GM12891 (cell line): ENCODE measurements around the gene YPEL2.
"Not testable (repeated sequence)": the region's sequence is repeated elsewhere in the genome, so short reads cannot be mapped to it uniquely, and the experiment has no call there.

Experiments used
- DNase-seq: peaks from one replicate; pipeline ENCODE4 v3.0.0; 2011; ENCODE audit warnings: low spot score; ENCODE audit not compliant: insufficient read length
- FAIRE-seq: peaks from 2 replicates; lab custom pipeline; 2011; peaks lifted over from hg19 to GRCh38; lab: Jason Lieb, UNC
- PAX5 ChIP-seq: IDR thresholded peaks from 2 replicates; pipeline ENCODE4 v1.6.1; 2011; ENCODE audit warnings: low read length, moderate library complexity, mild to moderate bottlenecking; ENCODE audit not compliant: insufficient read depth, severe bottlenecking
- POLR2A ChIP-seq: IDR thresholded peaks from 2 replicates; pipeline ENCODE4 v1.6.1; 2011; ENCODE audit warnings: low read depth, low read length, control low read depth
- POLR2AphosphoS5 ChIP-seq: IDR thresholded peaks from 2 replicates; pipeline ENCODE4 v1.6.1; 2011; ENCODE audit warnings: low read depth, low read length, control low read depth
- POU2F2 ChIP-seq: IDR thresholded peaks from 2 replicates; pipeline ENCODE4 v1.6.1; 2011; ENCODE audit warnings: low read depth, mild to moderate bottlenecking, control low read depth, low read length, moderate library complexity
- SPI1 ChIP-seq: IDR thresholded peaks from 2 replicates; pipeline ENCODE4 v1.6.1; 2011; ENCODE audit warnings: low read depth, low read length, control low read depth
- TAF1 ChIP-seq: IDR thresholded peaks from 2 replicates; pipeline ENCODE4 v1.6.1; 2011; ENCODE audit warnings: low read depth, low read length, control low read depth

YPEL2 gene

GRCh38 chr17:59383893-59384292 is 52.4 kb downstream of the YPEL2 start:
- FAIRE-seq = no peak
- DNase-seq = no peak
- TF ChIP-seq POU2F2 (no peak), POLR2AphosphoS5 (no peak), TAF1 (no peak), SPI1 (no peak), PAX5 (no peak), POLR2A (no peak)

DNA sequence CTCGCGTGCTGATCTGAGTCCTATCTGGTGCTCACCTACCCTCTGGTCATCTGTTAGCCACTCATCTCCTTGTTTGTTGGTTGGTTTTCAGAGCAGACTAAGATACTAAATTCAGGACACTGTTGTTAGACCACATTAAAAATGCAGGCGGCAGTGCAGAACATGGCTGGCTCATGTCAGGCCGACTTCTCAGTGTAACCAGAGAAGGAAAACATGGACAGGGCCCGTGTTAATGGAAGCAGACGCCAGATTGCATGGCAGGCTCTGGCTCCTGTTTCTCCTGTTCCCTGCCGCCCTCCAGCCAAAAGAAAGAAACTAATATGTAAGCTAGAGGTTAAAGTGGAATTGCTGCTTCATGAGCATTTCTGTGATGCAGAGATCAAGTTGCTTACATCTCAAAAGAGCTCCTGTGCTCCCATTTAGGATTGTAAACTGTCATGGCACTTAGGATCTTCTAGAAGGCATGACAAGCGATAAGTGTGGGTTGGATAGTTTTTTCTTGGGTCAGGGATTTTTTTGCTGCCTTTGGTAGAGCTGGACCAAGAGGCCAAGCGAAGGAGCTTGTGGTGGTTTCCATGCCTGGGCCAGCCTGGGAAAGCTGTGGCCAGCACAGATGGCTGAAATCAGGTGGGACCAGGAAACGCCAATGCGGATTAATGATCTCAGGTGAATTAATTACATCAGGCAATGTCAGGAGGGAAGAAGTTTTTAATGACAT is 56.1 kb downstream of the YPEL2 start:
- FAIRE-seq (no peak), DNase-seq (no peak)
- TF ChIP-seq POLR2A (no peak), PAX5 (no peak), POU2F2 (no peak), SPI1 (no peak), POLR2AphosphoS5 (no peak), TAF1 (no peak)

DNA sequence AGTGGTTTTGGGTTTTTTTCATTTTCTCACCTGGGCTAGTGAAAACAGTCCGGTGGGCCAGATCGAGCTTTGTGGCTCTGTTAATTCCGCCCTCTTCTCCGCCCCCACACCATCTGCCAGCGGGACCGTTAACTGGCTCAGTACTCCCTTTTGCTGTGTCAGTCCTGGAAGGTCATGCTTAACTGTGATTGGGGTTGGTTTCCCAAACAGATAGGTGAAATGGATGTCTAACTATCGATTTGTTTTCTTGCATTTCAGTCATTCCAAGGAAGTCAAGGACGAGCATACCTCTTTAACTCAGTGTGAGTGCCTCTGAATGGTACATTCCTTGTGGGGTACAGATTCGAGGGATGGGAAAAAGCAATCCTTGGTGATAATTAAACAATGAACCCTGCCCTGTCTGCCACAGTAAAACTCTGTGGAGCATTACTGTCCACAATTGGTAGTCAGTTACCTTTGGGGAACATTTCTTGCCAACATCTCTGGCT is 56.7 kb downstream of the YPEL2 start:
- FAIRE-seq (no peak), DNase-seq (no peak)
- TF ChIP-seq SPI1 (no peak), PAX5 (no peak), TAF1 (no peak), POU2F2 (no peak), POLR2A (no peak), POLR2AphosphoS5 (no peak)

DNA sequence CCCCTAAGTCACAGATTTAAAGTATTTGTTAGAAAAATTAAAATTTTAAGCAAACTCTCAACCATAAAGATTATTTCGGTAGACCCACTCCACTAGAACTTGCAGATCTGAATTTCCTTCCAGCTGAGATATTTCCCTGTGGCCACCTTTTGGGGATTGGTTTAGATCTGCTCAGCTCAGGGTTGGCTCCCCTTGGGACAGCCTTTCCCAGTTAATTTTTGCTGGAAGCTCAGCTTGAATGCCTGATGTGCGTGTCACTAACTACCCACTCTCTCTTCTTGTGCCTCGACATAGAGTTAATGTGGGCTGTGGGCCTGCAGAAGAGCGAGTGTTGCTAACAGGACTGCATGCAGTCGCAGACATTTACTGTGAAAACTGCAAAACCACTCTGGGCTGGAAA is 57.6 kb downstream of the YPEL2 start:
- TF ChIP-seq TAF1 (no peak), POU2F2 (no peak), SPI1 (no peak)
- no peak for FAIRE-seq
- DNase-seq = no peak

GRCh38 chr17:59391021-59391420 is 59.6 kb downstream of the YPEL2 start:
- TF ChIP-seq POU2F2 = no peak
- no peak for TF ChIP-seq POLR2A
- no peak for TF ChIP-seq PAX5
- TF ChIP-seq SPI1 = no peak
- no peak for TF ChIP-seq POLR2AphosphoS5
- TF ChIP-seq TAF1 = no peak
- DNase-seq (no peak), FAIRE-seq (no peak)

- FAIRE-seq = no peak
- TF ChIP-seq POU2F2 (no peak), TAF1 (no peak), POLR2AphosphoS5 (no peak), POLR2A (no peak), SPI1 (no peak), PAX5 (no peak)
- DNase-seq = no peak
Observed at GRCh38 chr17:59392973-59393679, 61.7 kb downstream of the YPEL2 start.

DNA sequence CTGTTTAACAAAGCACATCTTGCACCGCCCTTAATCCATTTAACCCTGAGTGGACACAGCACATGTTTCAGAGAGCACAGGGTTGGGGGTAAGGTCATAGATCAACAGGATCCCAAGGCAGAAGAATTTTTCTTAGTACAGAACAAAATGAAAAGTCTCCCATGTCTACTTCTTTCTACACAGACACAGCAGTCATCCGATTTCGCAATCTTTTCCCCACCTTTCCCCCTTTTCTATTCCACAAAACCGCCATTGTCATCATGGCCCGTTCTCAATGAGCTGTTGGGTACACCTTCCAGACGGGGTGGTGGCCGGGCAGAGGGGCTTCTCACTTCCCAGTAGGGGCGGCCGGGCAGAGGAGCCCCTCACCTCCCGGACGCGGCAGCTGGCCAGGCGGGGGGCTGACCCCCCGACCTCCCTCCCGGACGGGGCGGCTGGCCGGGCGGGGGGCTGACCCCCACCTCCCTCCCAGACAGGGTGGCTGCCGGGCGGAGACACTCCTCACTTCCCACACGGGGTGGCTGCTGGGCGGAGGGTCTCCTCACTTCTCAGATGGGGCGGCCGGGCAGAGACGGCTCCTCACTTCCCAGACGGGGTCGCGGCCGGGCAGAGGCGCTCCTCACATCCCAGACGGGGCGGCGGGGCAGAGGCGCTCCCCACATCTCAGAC is 62.4 kb downstream of the YPEL2 start:
- DNase-seq, FAIRE-seq: not testable (repeated sequence)

GRCh38 chr17:59396134-59396826 is 64.8 kb downstream of the YPEL2 start:
- TF ChIP-seq SPI1 (no peak), POLR2A (no peak), PAX5 (no peak), POU2F2 (no peak)
- FAIRE-seq = no peak
- no peak for DNase-seq

DNA sequence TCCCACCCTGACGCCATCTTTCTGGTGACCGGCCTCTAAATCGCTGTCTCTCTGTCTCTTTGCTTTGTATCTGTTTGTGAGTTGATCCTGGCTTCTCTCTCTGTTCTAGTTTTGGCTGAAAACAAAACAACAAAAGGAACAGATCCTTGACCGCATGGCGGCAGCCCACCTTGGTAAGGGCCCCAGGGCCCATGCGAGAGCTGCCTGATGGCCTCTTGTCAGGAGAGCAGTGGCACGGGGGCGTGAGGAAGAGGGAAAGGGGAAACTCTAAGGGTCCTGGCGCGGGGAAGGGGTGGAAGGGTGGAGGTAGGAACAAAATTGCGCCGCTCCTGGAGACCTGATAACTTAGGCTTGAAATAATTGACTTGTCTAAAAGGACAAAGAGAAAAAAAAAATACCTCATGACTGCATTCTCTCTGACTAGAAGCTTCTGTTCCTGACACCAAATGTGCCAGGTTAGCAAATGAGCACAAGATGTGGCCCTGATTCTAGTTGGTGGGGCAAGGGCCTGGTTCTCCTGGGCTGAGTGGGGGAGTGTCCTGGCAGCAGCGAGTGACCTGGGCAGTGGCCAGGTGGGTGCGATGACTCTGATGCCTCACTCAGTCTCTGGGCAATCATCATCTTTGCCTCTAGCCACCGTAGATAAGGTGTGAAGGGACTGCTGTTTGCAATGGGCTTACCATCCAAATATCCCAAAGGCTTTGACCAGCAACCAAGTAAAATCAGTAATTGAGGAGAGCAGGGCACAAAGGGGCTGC is 66.0 kb downstream of the YPEL2 start:
- no peak for TF ChIP-seq SPI1
- no peak for TF ChIP-seq POLR2AphosphoS5
- no peak for TF ChIP-seq POU2F2
- TF ChIP-seq TAF1 = no peak
- no peak for TF ChIP-seq PAX5
- no peak for TF ChIP-seq POLR2A
- DNase-seq (no peak), FAIRE-seq (no peak)

- no peak for DNase-seq
- no peak for FAIRE-seq
- TF ChIP-seq POLR2AphosphoS5 (no peak), POLR2A (no peak), SPI1 (no peak), PAX5 (no peak), TAF1 (no peak), POU2F2 (no peak)
Observed at GRCh38 chr17:59399914-59400313, 68.5 kb downstream of the YPEL2 start.
